Endothelial cell of umbilical vein (primary cell): ENCODE data around the gene DEPDC1B. TPM values are rescaled to one million over a fixed set of nuclear protein-coding genes. Genes with fewer than 3 reads are reported as not detected.

Experiments used
- BruUV-seq: library from RNA; stranded (reverse); fragments of 400-500 nt; replicated peaks from 2 replicates; lab custom pipeline; 2021; lab: Mats Ljungman, UMichigan
- CTCF ChIA-PET: fragments of 300-600, 350-600 bp; sonication (Branson Sonifier 250); formaldehyde crosslinking; loops from one replicate; lab custom pipeline; 2021; ENCODE audit warnings: antibody characterized with exemption, inconsistent platforms; lab: Charles Lee
- POLR2A ChIA-PET: fragments of 300-600, 350-600 bp; sonication (Branson Sonifier 250); formaldehyde crosslinking; loops from one replicate; lab custom pipeline; 2021; ENCODE audit warnings: antibody characterized with exemption, inconsistent platforms; lab: Charles Lee
- DNase-seq: peaks from one replicate; pipeline ENCODE4 v3.0.0-alpha.2; 2011; ENCODE audit warnings: low read depth, low spot score
- FAIRE-seq: peaks from 2 replicates; lab custom pipeline; 2011; peaks lifted over from hg19 to GRCh38; lab: Jason Lieb, UNC
- H2AFZ ChIP-seq: 2 replicates; pipeline ENCODE4 v1.6.0; 2012; ENCODE audit warnings: low read depth, low read length, control low read depth, inconsistent platforms
- H3K27ac ChIP-seq: 2 replicates; pipeline ENCODE4 v1.5.1; 2011; ENCODE audit warnings: low read depth, mild to moderate bottlenecking, control low read depth, low read length, moderate library complexity; ENCODE audit not compliant: insufficient read depth
- H3K27me3 ChIP-seq, 2 experiments: 2 replicates each; pipeline versions ENCODE4 v1.6.0 to v1.6.1; 2011; ENCODE audit warnings: low read length in 2 of 2, mixed read lengths in 1 of 2; ENCODE audit not compliant: control insufficient read depth in 2 of 2, insufficient read depth in 2 of 2
- H3K36me3 ChIP-seq, 2 experiments: 2 replicates in 1 of 2; 3 replicates in 1 of 2; pipeline ENCODE4 v1.5.1; 2011; ENCODE audit warnings: low read length in 2 of 2, mild to moderate bottlenecking in 1 of 2, moderate library complexity in 1 of 2; ENCODE audit not compliant: control insufficient read depth in 2 of 2, insufficient read depth in 2 of 2; ENCODE audit errors: extremely low read depth in 1 of 2
- H3K4me1 ChIP-seq: 3 replicates; pipeline ENCODE4 v1.5.1; 2011; ENCODE audit warnings: mild to moderate bottlenecking, low read length; ENCODE audit not compliant: control insufficient read depth, insufficient read depth; ENCODE audit errors: extremely low read depth
- H3K4me2 ChIP-seq: 2 replicates; pipeline ENCODE4 v1.6.1; 2011; ENCODE audit warnings: low read length, control low read depth, mixed read lengths; ENCODE audit not compliant: insufficient read depth
- H3K4me3 ChIP-seq, 3 experiments: fragments of 200-600 bp in 1 of 3; sonication (generic), shearing (Covaris generic) in 1 of 3; replicated peaks in 1 of 3; 2 replicates each; pipeline ENCODE4 v1.5.1; 2011 to 2016; ENCODE audit warnings: control low read depth in 3 of 3, low read length in 3 of 3, mild to moderate bottlenecking in 2 of 3, inconsistent platforms in 1 of 3, low read depth in 1 of 3, moderate library complexity in 1 of 3; ENCODE audit not compliant: insufficient read depth in 1 of 3
- H3K79me2 ChIP-seq: 2 replicates; pipeline ENCODE4 v1.6.0; 2012; ENCODE audit warnings: low read length, inconsistent platforms; ENCODE audit not compliant: control insufficient read depth, insufficient read depth
- H3K9ac ChIP-seq: replicated peaks from 2 replicates; pipeline ENCODE3; 2011; ENCODE audit warnings: low read length, control low read depth; ENCODE audit not compliant: insufficient read depth; ENCODE audit errors: extremely low read depth
- H3K9me1 ChIP-seq: replicated peaks from 3 replicates; pipeline ENCODE4 v1.6.0; 2011; ENCODE audit warnings: mild to moderate bottlenecking, low read length; ENCODE audit not compliant: control insufficient read depth, insufficient read depth; ENCODE audit errors: extremely low read depth
- H3K9me3 ChIP-seq: replicated peaks from 2 replicates; pipeline ENCODE4 v1.5.1; 2012; ENCODE audit warnings: low read length, inconsistent platforms; ENCODE audit not compliant: control insufficient read depth, insufficient read depth
- H4K20me1 ChIP-seq: replicated peaks from 2 replicates; pipeline ENCODE3; 2011; ENCODE audit warnings: mild to moderate bottlenecking, low read length; ENCODE audit not compliant: control insufficient read depth, insufficient read depth; ENCODE audit errors: extremely low read depth
- FOS ChIP-seq: IDR thresholded peaks from 2 replicates; pipeline ENCODE4 v1.6.1; 2011; ENCODE audit warnings: mild to moderate bottlenecking, low read length, moderate library complexity, borderline replicate concordance; ENCODE audit not compliant: insufficient read depth
- MYC ChIP-seq: IDR thresholded peaks from one replicate; pipeline ENCODE4 v1.6.1; 2011; ENCODE audit warnings: mild to moderate bottlenecking, low read depth, low read length
- POLR2A ChIP-seq: IDR thresholded peaks from 2 replicates; pipeline ENCODE4 v1.6.1; 2012; ENCODE audit warnings: low read depth, mild to moderate bottlenecking, control low read depth, low read length
- dilution Hi-C: fragments of 300-500 bp; cut with MboI; formaldehyde crosslinking; loops from one replicate; pipeline ENCODE4 v1.15.0; 2019; ENCODE audit warnings: low sequenced_read_pairs; ENCODE audit not compliant: extremely low pct_ligation_motif_present
- intact Hi-C: fragments of 100-400 bp; cut with micrococcal nuclease; formaldehyde crosslinking; loops from one replicate; pipeline ENCODE4 v1.10.0; 2022
- polyA plus RNA-seq, 4 experiments: library from polyadenylated mRNA; depleted of rRNA in 3 of 4; stranded (reverse) in 3 of 4; unstranded in 1 of 4; fragments of >200 nt; gene quantifications; 2 replicates each; pipeline versions ENCODE4 v1.2.1 to v1.2.3, GENCODE V29; 2011 to 2012; ENCODE audit warnings: missing spikeins in 1 of 4
- total RNA-seq: library from RNA; stranded (reverse); gene quantifications from 2 replicates; pipeline ENCODE4 v1.2.3, GENCODE V29; 2021
- TF ChIP-seq, protein P1 (sequence below): IDR thresholded peaks from 2 replicates; pipeline ENCODE4 v1.6.1; 2011; ENCODE audit not compliant: insufficient read depth, insufficient read length
- TF ChIP-seq, protein P2 (sequence below), 2 donors: IDR thresholded peaks; 1 replicate in 1 of 2; 2 replicates in 1 of 2; pipeline ENCODE4 v1.5.1; 2011; ENCODE audit warnings: low read length in 2 of 2, mild to moderate bottlenecking in 2 of 2, moderate library complexity in 2 of 2, control low read depth in 1 of 2, inconsistent platforms in 1 of 2, low read depth in 1 of 2; ENCODE audit not compliant: insufficient read depth in 1 of 2; ENCODE audit errors: extremely low read depth in 1 of 2

Gene DEPDC1B
- total and polyA plus RNA-seq, 2 donors (not counting 3 experiments of a cell fraction or from before 2014, with no cell fraction given): 6.7 to 18.7 TPM

DNA sequence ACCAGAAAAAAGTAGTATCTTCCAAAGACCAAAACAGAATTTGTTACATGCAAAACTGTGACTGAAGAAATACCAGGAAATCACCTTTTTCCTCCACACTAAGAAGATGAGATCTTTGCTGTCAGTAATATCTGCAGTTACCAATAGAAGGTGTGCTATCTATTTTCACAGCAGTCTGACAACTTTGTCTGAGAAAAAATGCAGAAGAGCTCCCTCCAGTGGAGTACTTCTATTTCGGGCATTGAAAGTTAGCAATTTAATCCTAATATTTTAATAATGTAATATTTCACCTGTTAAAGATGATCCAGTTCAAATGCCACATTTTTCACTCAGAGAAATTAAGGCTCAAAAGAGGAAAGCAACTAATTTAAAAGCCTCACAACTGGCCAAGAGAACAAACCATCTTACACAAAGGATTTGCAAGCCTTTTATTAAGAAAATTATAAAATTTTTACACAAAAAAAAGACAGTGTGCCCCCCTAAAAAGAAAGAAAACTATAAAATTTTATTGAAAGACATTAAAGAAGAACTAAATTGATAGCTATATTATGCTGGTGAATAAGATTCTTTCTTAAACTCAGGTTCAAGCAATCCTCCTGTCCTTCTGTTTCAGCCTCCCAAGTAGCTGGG lies 50.6 kb downstream of the DEPDC1B start:
- H3K27me3 ChIP-seq: no peaks in the 10 kb centered on the region
- intact Hi-C loops (loop anchor here (1.0 kb wide), 3 partner anchors 354 to 839 kb away; no protein-coding TSS in a partner anchor), dilution Hi-C loops (no loop called here)
- peak; percentile 52 for FAIRE-seq
- no peak overlapping the region for H3K4me2 ChIP-seq
- BruUV-seq: no TSS peak
- TF ChIP-seq, protein P1, sequence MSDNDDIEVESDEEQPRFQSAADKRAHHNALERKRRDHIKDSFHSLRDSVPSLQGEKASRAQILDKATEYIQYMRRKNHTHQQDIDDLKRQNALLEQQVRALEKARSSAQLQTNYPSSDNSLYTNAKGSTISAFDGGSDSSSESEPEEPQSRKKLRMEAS: no peak
- TF ChIP-seq MYC (no peak), POLR2A (no peak), FOS (no peak)
- TF ChIP-seq, protein P2, sequence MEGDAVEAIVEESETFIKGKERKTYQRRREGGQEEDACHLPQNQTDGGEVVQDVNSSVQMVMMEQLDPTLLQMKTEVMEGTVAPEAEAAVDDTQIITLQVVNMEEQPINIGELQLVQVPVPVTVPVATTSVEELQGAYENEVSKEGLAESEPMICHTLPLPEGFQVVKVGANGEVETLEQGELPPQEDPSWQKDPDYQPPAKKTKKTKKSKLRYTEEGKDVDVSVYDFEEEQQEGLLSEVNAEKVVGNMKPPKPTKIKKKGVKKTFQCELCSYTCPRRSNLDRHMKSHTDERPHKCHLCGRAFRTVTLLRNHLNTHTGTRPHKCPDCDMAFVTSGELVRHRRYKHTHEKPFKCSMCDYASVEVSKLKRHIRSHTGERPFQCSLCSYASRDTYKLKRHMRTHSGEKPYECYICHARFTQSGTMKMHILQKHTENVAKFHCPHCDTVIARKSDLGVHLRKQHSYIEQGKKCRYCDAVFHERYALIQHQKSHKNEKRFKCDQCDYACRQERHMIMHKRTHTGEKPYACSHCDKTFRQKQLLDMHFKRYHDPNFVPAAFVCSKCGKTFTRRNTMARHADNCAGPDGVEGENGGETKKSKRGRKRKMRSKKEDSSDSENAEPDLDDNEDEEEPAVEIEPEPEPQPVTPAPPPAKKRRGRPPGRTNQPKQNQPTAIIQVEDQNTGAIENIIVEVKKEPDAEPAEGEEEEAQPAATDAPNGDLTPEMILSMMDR (IDR thresholded peaks at IDR 0.05; ENCODE audit: extremely low read depth in 1 of 2, insufficient read depth in 1 of 2, low read depth in 1 of 2, low read length in 2 of 2): peak; percentile 50 to 51
- H3K4me1 ChIP-seq: no peaks in the 10 kb centered on the region
- ChIA-PET CTCF (interaction anchor here (0.5 to 1.8 kb wide), 21 partner anchors 8 to 1260 kb away, joined by 3 to 20 read pairs (median 5); partner anchors contain the start of gene DEPDC1B), POLR2A (no interaction called here)
- no peaks in the 10 kb centered on the region for H3K9me3 ChIP-seq
- H2AFZ ChIP-seq: no peak overlapping the region
- peak; percentile 48 for DNase-seq
- H4K20me1 ChIP-seq: no peaks in the 10 kb centered on the region
- H3K9ac ChIP-seq: no peak overlapping the region
- H3K9me1 ChIP-seq: no peaks in the 10 kb centered on the region
- H3K4me3 ChIP-seq: no peak overlapping the region
- peaks cover 7% of the 10 kb centered on the region for H3K79me2 ChIP-seq
- no peaks in the 10 kb centered on the region for H3K36me3 ChIP-seq
- no peak overlapping the region for H3K27ac ChIP-seq
